Fibroblast of lung (primary cell): ENCODE results near the gene YIF1A. TPM values are rescaled to one million over a fixed set of nuclear protein-coding genes. Genes with fewer than 3 reads are reported as not detected.
"Not testable (repeated sequence)": the region's sequence is repeated elsewhere in the genome, so short reads cannot be mapped to it uniquely, and the experiment has no call there.

Experiments
- DNase-seq, 2 donors: peaks; one replicate each; pipeline versions ENCODE4 v3.0.0 to v3.0.0-alpha.2; 2010; ENCODE audit warnings: low read depth in 2 of 2
- H2AFZ ChIP-seq: 2 replicates; pipeline ENCODE4 v1.5.1; 2012; ENCODE audit warnings: low read length, control low read depth, inconsistent platforms
- H3K27ac ChIP-seq: 2 replicates; pipeline ENCODE4 v1.5.1; 2011; ENCODE audit warnings: low read length, control low read depth; ENCODE audit not compliant: insufficient read depth
- H3K27me3 ChIP-seq: 2 replicates; pipeline ENCODE4 v1.5.1; 2011; ENCODE audit warnings: mild to moderate bottlenecking, low read length; ENCODE audit not compliant: control insufficient read depth, insufficient read depth
- H3K36me3 ChIP-seq: 2 replicates; pipeline ENCODE4 v1.5.1; 2011; ENCODE audit warnings: low read length; ENCODE audit not compliant: control insufficient read depth, insufficient read depth
- H3K4me1 ChIP-seq: 2 replicates; pipeline ENCODE4 v1.5.1; 2011; ENCODE audit warnings: low read length; ENCODE audit not compliant: control insufficient read depth, insufficient read depth; ENCODE audit errors: extremely low read depth
- H3K4me2 ChIP-seq: 2 replicates; pipeline ENCODE4 v1.5.1; 2011; ENCODE audit warnings: low read length, control low read depth; ENCODE audit not compliant: insufficient read depth; ENCODE audit errors: extremely low read depth
- H3K4me3 ChIP-seq, 4 experiments: fragments of 200-600 bp in 1 of 4; sonication (generic) in 1 of 4; replicated peaks in 1 of 4; 2 replicates each; pipeline ENCODE4 v1.5.1; 2011 to 2016; ENCODE audit warnings: low read length in 4 of 4, low read depth in 3 of 4, mild to moderate bottlenecking in 3 of 4, control low read depth in 2 of 4, inconsistent platforms in 1 of 4, mixed read lengths in 1 of 4; ENCODE audit not compliant: insufficient read depth in 1 of 4; ENCODE audit errors: control extremely low read depth in 1 of 4
- H3K79me2 ChIP-seq: 2 replicates; pipeline ENCODE4 v1.5.1; 2012; ENCODE audit warnings: mild to moderate bottlenecking, low read length, inconsistent platforms; ENCODE audit not compliant: control insufficient read depth, insufficient read depth
- H3K9ac ChIP-seq: 2 replicates; pipeline ENCODE4 v1.5.1; 2011; ENCODE audit warnings: mild to moderate bottlenecking, low read length, control low read depth; ENCODE audit not compliant: insufficient read depth
- H3K9me3 ChIP-seq: 2 replicates; pipeline ENCODE4 v1.5.1; 2012; ENCODE audit warnings: low read depth, low read length; ENCODE audit not compliant: control insufficient read depth, insufficient read depth
- H4K20me1 ChIP-seq: 2 replicates; pipeline ENCODE4 v1.5.1; 2011; ENCODE audit warnings: low read length; ENCODE audit not compliant: control insufficient read depth, insufficient read depth; ENCODE audit errors: extremely low read depth
- CTCF ChIP-seq, 2 donors: IDR thresholded peaks in 1 of 2; conservative IDR thresholded peaks in 1 of 2; 1 replicate in 1 of 2; 2 replicates in 1 of 2; pipeline ENCODE4 v1.5.1; 2011 to 2012; ENCODE audit warnings: low read length in 2 of 2, control low read depth in 1 of 2, inconsistent platforms in 1 of 2, low read depth in 1 of 2, mild to moderate bottlenecking in 1 of 2
- EZH2 ChIP-seq: IDR thresholded peaks from 2 replicates; pipeline ENCODE4 v1.5.1; 2012; ENCODE audit warnings: low read length, control low read depth, mild to moderate bottlenecking; ENCODE audit errors: missing control alignments
- polyA plus RNA-seq, 2 donors: library from polyadenylated mRNA; depleted of rRNA in 1 of 2; stranded (reverse) in 1 of 2; unstranded in 1 of 2; fragments of >200 nt; gene quantifications; 2 replicates each; pipeline ENCODE4 v1.2.1, GENCODE V29; 2011 to 2012; ENCODE audit warnings: missing spikeins in 1 of 2
- total RNA-seq: library from RNA; depleted of rRNA; stranded (reverse); fragments of >200 nt; gene quantifications from 2 replicates; pipeline ENCODE4 v1.2.1, GENCODE V29; 2014

The YIF1A gene
- total and polyA plus RNA-seq, 2 donors (not counting 1 experiment from before 2014, with no cell fraction given), result 160 to 167 TPM

DNA sequence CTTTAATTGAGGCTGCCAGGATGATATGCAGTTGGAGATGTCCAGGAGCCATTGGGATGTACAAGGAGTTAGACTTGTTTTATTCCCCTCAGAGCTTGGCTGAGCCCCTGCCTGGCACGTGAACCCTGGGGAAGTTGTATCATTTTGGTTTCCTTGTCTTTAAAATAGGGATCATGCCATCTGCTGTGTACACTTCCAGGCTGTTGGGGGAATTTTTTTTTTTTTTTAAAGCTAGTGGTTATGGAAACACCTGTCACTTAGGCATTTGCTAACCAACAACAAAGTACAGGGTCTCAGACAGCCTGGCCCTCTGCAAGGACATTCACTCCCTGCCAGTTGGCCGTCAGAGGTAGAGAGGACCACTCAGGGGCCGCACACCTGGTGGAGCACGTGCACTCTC, 29.0 kb downstream of the YIF1A start:
- Histone ChIP-seq H3K36me3 (peaks cover 20% of the 10 kb centered on the region), H3K4me1 (peaks cover 3% of the 10 kb centered on the region), H3K27me3 (no peaks in the 10 kb centered on the region), H3K27ac (no peak overlapping the region), H3K4me3 (no peak overlapping the region), H3K9ac (no peak overlapping the region), H4K20me1 (no peaks in the 10 kb centered on the region), H3K4me2 (no peak overlapping the region), H3K9me3 (no peaks in the 10 kb centered on the region), H2AFZ (no peak overlapping the region), H3K79me2 (peaks cover 4% of the 10 kb centered on the region)
- TF ChIP-seq EZH2 (no peak), CTCF (conservative IDR thresholded peaks at IDR 0.05 in 1 of 2, IDR thresholded peaks at IDR 0.05 in 1 of 2; ENCODE audit: low read depth in 1 of 2, low read length in 2 of 2) (no peak)
- no peak for DNase-seq

GRCh38 chr11:66259225-66259624, 29.7 kb downstream of the YIF1A start:
- H3K4me1 ChIP-seq, result peaks cover 3% of the 10 kb centered on the region
- no peak overlapping the region for H3K4me2 ChIP-seq
- H3K4me3 ChIP-seq, result no peak overlapping the region
- TF ChIP-seq CTCF (conservative IDR thresholded peaks at IDR 0.05 in 1 of 2, IDR thresholded peaks at IDR 0.05 in 1 of 2; ENCODE audit: low read depth in 1 of 2, low read length in 2 of 2), result no peak
- TF ChIP-seq EZH2, result no peak
- H3K27me3 ChIP-seq, result no peaks in the 10 kb centered on the region
- no peak for DNase-seq
- H4K20me1 ChIP-seq, result no peaks in the 10 kb centered on the region
- no peaks in the 10 kb centered on the region for H3K9me3 ChIP-seq
- H3K36me3 ChIP-seq, result peaks cover 13% of the 10 kb centered on the region
- no peak overlapping the region for H3K9ac ChIP-seq
- no peak overlapping the region for H2AFZ ChIP-seq
- H3K27ac ChIP-seq, result no peak overlapping the region
- H3K79me2 ChIP-seq, result peaks cover 4% of the 10 kb centered on the region

DNA sequence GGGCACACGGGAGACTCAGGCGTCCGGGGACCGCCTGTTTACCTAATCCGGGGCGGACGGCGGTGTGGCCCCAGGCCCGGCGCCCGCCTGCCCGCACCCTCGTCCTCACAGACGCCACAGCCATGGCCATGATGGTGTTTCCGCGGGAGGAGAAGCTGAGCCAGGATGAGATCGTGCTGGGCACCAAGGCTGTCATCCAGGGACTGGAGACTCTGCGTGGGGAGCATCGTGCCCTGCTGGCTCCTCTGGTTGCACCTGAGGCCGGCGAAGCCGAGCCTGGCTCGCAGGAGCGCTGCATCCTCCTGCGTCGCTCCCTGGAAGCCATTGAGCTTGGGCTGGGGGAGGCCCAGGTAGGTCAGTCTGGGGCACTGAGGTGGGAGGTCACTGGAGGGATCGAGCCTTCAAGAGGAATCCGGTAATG, 30.5 kb downstream of the YIF1A start:
- Histone ChIP-seq H3K9ac (peak overlapping the region; percentile 81), H3K4me2 (peak overlapping the region; percentile 75), H2AFZ (no peak overlapping the region), H3K4me1 (peaks cover 3% of the 10 kb centered on the region), H4K20me1 (no peaks in the 10 kb centered on the region), H3K9me3 (no peaks in the 10 kb centered on the region), H3K79me2 (peaks cover 4% of the 10 kb centered on the region), H3K4me3 (peak overlapping the region; percentile 71 to 98 (median 84)), H3K36me3 (peaks cover 11% of the 10 kb centered on the region), H3K27ac (no peak overlapping the region), H3K27me3 (no peaks in the 10 kb centered on the region)
- no peak for TF ChIP-seq CTCF (conservative IDR thresholded peaks at IDR 0.05 in 1 of 2, IDR thresholded peaks at IDR 0.05 in 1 of 2; ENCODE audit: low read depth in 1 of 2, low read length in 2 of 2)
- TF ChIP-seq EZH2, result no peak
- DNase-seq, result no peak

GRCh38 chr11:66253081-66253480, 35.9 kb downstream of the YIF1A start:
- H3K9ac ChIP-seq, DNase-seq, H2AFZ ChIP-seq, H3K4me3 ChIP-seq, H4K20me1 ChIP-seq, H3K9me3 ChIP-seq, H3K27ac ChIP-seq, H3K27me3 ChIP-seq, H3K4me1 ChIP-seq, H3K4me2 ChIP-seq, H3K79me2 ChIP-seq, H3K36me3 ChIP-seq: not testable (repeated sequence)
